Mucosa of descending colon (tissue), 3 donors: ENCODE data around the gene SOX5. TPM values are rescaled to one million over a fixed set of nuclear protein-coding genes. Genes with fewer than 3 reads are reported as not detected.

Source experiments
- ATAC-seq: fragments of 200-7000 bp; cut with Tn5 transposase; one replicate; pipeline ENCODE4 v1.9.1; 2020; ENCODE audit warnings: mild to moderate bottlenecking, moderate library complexity
- DNase-seq, 3 donors: peaks; one replicate each; pipeline ENCODE4 v3.0.0-alpha.2; 2020
- H3K36me3 ChIP-seq: fragments of 200-600 bp; one replicate; pipeline ENCODE4 v1.8.0; 2021; ENCODE audit warnings: low read depth, mild to moderate bottlenecking
- H3K4me1 ChIP-seq: fragments of 200-600 bp; one replicate; pipeline ENCODE4 v1.8.0; 2021; ENCODE audit warnings: low read depth, mild to moderate bottlenecking
- H3K4me3 ChIP-seq: fragments of 200-600 bp; one replicate; pipeline ENCODE4 v1.8.0; 2021; ENCODE audit warnings: mild to moderate bottlenecking
- H3K9me3 ChIP-seq: fragments of 200-600 bp; one replicate; pipeline ENCODE4 v1.8.0; 2021; ENCODE audit warnings: mild to moderate bottlenecking
- CTCF ChIP-seq: fragments of 200-600 bp; IDR thresholded peaks from one replicate; pipeline ENCODE4 v1.8.0; 2022; ENCODE audit warnings: antibody characterized with exemption, mild to moderate bottlenecking
- intact Hi-C, 2 donors: fragments of 100-400 bp; cut with DNase I in 1 of 2; cut with micrococcal nuclease in 1 of 2; formaldehyde crosslinking; loops; one replicate each; pipeline versions ENCODE4 v1.11.0 to v1.11.1; 2022; cut with DNase I, micrococcal nuclease
- total RNA-seq, 3 donors: library from RNA; stranded (reverse); fragmentation: NEBNext Ultra II Directional in 2 of 3; extraction: Animal tissue kit (Norgen Biotek cat#: 25700) in 2 of 3; gene quantifications; one replicate each; pipeline versions ENCODE4 v1.2.1 to v1.2.4, GENCODE V29; 2021 to 2023
- donor health status: DM: no; HTN: no; CAD: no; lungs with moderate emphysema.
- donor health status: DM: no; HTN: no; CAD: no.
- donor health status: DM: no; HTN: yes; CAD: no.

SOX5 gene
- total RNA-seq, 3 donors from 2014 or later = 2.8 to 13.0 (median 3.3) TPM

DNA sequence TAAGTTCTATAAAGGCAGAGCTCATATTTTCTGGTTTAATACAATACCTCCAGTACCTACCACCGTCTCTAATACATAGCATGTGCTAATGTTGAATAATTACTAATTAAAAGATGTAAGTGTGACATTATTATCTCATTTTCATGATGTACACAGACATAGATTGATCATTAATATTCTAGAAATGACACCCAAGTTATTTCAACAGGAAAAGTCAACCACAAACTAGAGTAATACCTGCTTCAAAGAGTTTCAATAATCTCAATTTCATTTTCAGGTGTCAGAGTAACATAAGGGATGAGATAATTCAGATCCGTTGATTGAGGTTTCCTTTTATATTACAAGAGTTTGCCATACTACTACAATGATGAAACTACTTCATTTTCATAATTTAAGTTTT lies 388.9 kb downstream of the SOX5 start:
- Histone ChIP-seq H3K4me3 (no peak overlapping the region), H3K9me3 (no peaks in the 10 kb centered on the region), H3K36me3 (no peaks in the 10 kb centered on the region), H3K4me1 (no peaks in the 10 kb centered on the region)
- intact Hi-C loops = no loop called here
- ATAC-seq = no peak
- DNase-seq = no peak
- TF ChIP-seq CTCF = no peak

DNA sequence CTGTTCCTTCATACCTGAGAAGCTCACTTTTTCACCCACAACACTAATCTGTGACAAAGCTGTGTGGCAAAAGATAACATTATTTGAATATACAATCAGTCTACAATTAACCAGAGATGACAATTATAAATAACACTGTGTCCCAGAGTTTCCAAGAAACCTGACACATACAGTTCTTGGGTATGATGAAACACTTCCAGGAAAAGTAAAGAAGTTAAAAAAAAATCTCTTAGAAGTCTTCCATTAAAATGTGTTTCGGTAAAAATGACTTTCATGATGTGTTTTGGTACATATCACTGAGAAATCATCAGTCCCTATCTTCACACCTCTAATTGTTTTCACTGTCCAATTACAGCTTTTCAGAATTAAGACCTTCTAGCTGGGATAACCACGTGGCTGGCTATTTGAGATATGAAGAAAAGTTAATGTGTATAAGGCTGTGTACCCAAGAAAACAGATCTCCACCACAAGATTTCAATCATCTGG lies 390.2 kb downstream of the SOX5 start:
- TF ChIP-seq CTCF = no peak
- no peak for ATAC-seq
- intact Hi-C loops = no loop called here
- H3K9me3 ChIP-seq = no peaks in the 10 kb centered on the region
- no peaks in the 10 kb centered on the region for H3K36me3 ChIP-seq
- H3K4me3 ChIP-seq = no peak overlapping the region
- no peak for DNase-seq
- no peaks in the 10 kb centered on the region for H3K4me1 ChIP-seq

- no peak for ATAC-seq
- H3K4me3 ChIP-seq = no peak overlapping the region
- intact Hi-C loops = no loop called here
- no peak for DNase-seq
- no peaks in the 10 kb centered on the region for H3K4me1 ChIP-seq
- no peaks in the 10 kb centered on the region for H3K9me3 ChIP-seq
- TF ChIP-seq CTCF = no peak
- no peaks in the 10 kb centered on the region for H3K36me3 ChIP-seq
Observed at GRCh38 chr12:23556661-23557060, 392.8 kb downstream of the SOX5 start.

DNA sequence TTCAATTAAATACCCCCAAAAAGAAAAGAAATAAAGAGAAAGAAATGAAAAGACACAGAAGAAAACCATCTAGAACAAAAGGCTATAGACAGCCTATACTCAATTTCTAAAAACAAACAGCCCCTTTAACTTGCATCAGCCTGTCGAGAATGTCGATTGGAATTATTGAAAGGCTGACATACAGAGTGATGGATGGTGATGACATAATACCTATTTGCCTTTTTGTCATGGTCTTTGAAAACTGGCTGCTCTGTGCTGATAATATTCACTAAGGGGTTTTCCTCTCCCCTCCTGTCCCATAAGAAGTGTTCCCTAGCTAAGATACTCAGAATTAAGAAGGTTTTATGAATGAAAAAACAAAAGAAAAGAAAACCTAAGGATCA lies 393.7 kb downstream of the SOX5 start:
- DNase-seq (no peak), ATAC-seq (no peak)
- Histone ChIP-seq H3K9me3 (no peaks in the 10 kb centered on the region), H3K4me1 (no peaks in the 10 kb centered on the region), H3K4me3 (no peak overlapping the region), H3K36me3 (no peaks in the 10 kb centered on the region)
- no peak for TF ChIP-seq CTCF
- intact Hi-C loops = no loop called here

DNA sequence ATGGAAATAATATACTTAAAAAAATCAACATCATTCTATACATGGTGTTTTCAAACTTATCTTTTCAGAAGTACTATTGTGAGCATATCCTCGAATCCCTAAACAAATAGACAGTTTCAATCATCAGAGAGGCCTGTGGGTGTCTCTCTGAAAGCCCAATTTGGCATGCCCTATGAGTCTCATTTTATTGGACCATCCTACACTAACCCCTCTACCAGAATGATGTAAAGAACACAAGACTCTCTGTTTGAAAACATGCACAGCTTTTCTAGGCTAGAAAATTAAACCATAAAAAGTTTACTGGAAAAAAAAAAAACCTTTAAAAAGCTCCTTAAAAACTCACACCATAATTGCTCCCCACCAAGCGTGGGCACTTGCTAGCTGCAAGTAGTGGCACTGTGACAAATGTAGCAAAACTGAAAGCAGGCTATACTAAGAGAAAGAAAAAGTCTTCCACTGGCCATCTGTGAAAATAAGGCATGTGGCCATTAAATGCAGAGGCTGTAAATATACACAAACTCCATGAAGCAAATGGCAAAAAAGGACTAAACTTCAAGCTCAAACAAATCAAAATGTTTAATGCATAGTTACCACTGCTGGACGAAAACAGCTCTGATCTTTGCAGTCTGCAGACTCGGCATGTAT lies 394.2 kb downstream of the SOX5 start:
- DNase-seq = no peak
- intact Hi-C loops = no loop called here

More for the DNA sequence above, 394.2 kb downstream of the SOX5 start:
- no peaks in the 10 kb centered on the region for H3K9me3 ChIP-seq
- H3K4me3 ChIP-seq = no peak overlapping the region
- no peaks in the 10 kb centered on the region for H3K36me3 ChIP-seq
- ATAC-seq = no peak
- no peak for TF ChIP-seq CTCF
- H3K4me1 ChIP-seq = no peaks in the 10 kb centered on the region
